CMK (cell line): ENCODE data around the gene C11orf24.
"Not testable (repeated sequence)": the region's sequence is repeated elsewhere in the genome, so short reads cannot be mapped to it uniquely, and the experiment has no call there.

Experiments
- DNase-seq: peaks from one replicate; pipeline ENCODE4 v3.0.0-alpha.2; 2010; ENCODE audit warnings: low read depth

The C11orf24 gene

GRCh38 chr11:68298659-68299516 is 27.1 kb upstream of the C11orf24 start:
- DNase-seq = no peak

- no peak for DNase-seq
These were observed 26.3 kb upstream of the C11orf24 start for GRCh38 chr11:68297812-68298658.

DNA sequence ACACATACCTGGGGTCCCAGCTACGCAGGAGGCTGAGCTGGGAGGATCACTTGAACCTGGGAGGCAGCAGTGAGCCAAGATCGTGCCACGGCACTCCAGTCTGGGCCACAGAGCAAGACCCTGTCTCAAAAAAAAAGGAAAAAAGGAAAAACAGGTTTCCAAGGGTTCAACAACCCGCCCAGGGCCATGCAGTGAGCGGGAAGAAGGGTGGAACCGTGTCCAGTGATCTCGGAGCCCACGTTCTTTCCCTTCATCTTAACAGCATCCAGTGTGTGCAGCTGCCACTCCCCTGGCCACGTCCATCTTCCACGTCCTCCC is 25.7 kb upstream of the C11orf24 start:
- DNase-seq = no peak

GRCh38 chr11:68297052-68297378 is 25.2 kb upstream of the C11orf24 start:
- no peak for DNase-seq

DNA sequence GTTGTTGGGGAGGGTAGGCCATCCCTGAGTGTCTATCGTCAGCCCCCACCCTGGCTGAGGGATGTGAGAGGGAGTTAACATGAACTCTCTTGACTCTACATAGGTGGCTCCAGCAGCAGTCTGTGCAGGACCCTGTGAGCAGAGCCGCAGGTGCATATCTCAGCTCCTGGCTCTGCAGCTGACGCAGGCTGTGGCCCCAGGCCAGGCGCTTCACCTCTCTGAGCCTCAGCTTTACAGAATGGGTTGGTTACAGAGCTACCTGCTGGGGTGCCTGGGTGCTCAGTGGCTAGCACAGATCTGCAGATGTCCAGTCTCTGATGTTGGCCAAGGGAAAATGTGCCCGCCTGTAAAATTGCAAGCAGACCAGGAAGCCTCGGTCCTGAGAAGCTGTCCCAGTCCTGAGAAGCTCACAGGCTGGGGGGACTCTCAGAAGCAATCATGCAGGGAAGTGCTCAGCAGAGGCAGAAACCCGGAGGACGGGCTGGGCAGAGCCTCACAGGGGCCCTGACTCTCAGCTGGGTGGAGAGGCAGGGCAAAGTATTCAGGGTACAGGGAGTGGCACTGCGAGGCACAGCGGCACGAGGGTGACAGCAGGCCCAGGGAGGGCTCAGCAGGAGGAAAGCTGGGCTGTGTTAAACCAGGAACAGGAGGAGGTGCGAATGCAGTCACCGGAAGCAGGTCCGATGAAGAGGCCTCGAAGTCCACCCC is 24.7 kb upstream of the C11orf24 start:
- DNase-seq = no peak

- DNase-seq = no peak
These were observed 24.2 kb upstream of the C11orf24 start for GRCh38 chr11:68295940-68296339.

- DNase-seq = no peak
These were observed 23.5 kb upstream of the C11orf24 start for GRCh38 chr11:68295271-68295670.

GRCh38 chr11:68293708-68294107 is 21.9 kb upstream of the C11orf24 start:
- no peak for DNase-seq

DNA sequence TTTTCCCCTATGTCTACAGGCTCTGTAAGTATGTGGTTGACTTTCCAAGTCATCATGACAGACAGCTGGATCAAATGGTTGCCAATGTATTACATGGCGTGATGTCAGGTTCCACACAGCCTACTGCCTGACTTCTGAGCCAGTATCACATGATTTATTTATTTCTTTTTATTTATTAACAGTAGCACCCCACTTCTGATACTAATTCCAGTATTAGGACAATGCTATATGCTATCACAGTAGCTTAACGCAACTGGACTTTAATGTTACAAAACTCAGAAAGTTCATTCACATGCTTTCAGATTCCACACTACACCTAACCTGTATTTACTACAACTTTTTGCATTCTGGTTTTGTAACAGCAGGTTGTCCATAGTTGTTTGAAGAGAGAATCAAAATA is 17.7 kb upstream of the C11orf24 start:
- DNase-seq = no peak

DNA sequence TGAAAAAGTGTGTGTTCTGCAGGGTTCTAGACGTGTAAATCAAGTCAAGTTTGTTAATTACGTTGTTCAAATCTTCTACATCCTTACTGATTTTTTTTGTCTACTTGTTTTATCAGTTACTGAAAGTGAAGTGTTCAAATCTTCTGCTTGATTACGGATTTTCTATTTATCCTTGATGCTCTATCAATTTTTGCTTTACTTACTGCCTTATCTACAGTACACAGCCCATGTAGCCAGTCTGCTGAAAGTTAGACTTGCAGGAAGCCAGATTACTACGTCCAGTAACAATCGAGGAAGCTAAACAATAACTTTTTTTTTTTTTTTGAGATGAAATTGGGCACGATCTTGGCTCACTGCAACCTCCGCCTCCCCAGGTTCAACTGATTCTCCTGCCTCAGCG is 15.6 kb upstream of the C11orf24 start:
- DNase-seq = no peak

DNA sequence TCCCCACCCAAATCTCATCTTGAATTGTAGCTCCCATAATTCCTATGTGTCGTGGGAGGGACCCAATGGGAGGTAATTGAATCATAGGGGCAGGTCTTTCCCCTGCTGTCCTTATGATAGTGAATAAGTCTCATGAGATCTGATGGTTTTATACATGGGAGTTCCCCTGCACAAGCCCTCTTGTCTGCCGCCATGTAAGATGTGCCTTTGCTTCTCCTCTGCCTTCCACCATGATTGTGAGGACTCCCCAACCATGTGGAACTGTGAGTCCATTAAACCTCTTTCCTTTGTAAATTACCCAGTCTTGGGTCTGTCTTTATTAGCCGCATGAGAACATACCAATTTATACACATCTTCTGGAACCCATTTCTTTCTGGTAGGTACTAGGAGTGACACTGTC is 12.8 kb upstream of the C11orf24 start:
- DNase-seq = not testable (repeated sequence)

DNA sequence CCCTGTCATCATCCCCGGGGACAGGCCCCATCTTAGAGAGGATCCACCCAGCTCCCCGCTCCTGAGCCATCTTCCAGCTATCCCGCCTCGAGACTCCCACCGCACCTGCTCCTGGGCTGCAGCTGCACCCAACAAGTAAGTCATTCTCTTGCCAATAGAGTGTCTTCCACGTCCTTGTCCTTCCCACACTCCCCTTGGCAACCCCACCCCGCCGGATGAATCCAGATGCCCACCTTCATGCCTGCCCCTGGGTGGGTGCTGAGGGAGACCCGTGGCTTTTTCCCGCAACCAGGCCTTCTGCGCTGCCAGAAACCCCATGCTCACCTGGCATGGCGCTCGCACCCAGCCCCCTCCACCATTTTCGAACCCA is 11.1 kb upstream of the C11orf24 start:
- DNase-seq = no peak

DNA sequence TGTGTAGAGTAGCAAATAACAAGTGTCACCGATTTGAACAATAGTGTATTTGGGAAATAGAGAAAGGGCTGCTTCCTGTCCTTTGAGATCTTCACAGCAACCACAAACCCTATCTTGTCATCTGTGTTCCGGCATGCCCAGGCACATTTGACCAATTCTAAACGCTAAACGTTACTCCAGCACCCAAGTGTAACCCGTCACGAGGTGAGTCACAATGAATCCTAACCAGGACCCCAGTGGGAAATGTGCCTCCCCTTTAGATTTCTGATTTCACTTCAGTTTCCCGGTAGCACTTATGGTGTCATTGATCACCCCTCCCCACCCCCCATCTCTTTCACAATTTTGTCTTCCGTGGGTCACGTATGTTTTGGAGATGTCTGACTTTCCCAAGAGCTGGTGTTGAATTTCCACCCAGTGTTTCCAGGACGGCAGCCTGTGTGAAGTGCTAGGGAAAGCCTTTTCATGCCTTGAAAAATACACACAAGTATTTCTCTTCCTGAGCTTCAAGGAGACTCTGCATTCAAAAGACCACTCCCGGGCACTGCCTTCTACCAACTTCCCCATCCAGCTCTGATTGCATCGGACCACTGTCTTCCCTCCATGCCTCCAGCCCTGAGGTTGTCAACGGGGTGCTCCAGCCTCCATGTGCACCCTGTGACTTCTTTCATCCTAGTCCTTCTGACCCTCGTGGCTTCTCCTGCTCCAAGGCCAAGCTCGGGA is 10.5 kb upstream of the C11orf24 start:
- peak; percentile 79 for DNase-seq

GRCh38 chr11:68279676-68280075 is 7.9 kb upstream of the C11orf24 start:
- no peak for DNase-seq

DNA sequence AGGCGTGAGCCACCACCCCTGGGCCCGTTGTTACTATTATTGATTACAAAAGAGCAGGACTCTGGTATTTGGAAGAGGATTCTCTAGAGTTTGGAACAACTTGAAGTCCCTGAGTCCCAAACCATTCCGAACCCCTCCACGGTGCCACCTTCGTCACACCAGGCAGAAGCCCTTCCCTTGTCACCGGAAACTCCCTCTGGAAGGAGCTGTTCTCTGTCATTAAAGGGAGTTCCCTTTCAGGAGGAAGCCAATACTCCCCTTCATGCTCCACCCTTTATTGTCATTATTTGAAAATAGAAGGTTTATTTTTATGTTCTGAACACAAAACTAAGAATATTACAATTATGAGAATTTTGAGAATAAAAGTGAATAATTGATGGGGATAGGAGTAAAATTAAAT is 5.1 kb upstream of the C11orf24 start:
- DNase-seq = no peak

DNA sequence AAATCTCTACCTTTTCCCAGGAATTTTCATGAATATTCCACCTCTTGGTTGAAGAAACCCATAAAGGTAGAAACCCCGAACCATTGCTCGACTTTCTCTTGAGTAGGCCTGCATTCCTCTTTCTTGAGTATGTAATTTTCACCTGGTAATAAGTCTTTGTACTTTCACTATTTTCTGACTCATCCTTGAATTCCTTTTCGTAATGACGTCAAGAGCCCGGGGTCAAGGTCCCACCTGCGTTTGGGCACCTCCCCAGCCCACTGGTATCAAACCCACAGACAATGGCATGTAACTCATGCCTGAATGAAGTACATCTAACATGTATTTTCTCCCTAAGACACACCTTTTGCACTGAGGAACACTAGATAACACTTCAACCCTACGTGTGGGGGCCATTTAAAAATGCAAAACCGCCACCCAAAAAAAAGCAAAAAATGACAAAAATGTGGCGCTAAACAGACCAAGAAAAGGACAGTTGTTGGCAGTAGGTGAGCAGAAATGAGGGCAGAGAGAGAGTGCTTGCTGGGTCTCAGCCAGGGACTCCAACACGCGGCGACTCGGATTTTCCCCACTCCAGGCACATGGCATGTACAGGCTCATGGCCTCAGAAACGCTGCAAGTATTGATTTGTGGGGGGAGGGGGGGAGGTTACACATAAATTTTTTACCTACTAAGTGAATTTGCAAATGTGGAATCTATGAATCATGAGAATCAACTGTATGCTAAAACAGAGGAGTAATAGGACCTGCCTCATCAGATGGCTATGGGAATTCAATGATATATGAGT is 4.1 kb upstream of the C11orf24 start:
- DNase-seq = no peak

- no peak for DNase-seq
These were observed 2.5 kb upstream of the C11orf24 start for GRCh38 chr11:68274306-68274705.

DNA sequence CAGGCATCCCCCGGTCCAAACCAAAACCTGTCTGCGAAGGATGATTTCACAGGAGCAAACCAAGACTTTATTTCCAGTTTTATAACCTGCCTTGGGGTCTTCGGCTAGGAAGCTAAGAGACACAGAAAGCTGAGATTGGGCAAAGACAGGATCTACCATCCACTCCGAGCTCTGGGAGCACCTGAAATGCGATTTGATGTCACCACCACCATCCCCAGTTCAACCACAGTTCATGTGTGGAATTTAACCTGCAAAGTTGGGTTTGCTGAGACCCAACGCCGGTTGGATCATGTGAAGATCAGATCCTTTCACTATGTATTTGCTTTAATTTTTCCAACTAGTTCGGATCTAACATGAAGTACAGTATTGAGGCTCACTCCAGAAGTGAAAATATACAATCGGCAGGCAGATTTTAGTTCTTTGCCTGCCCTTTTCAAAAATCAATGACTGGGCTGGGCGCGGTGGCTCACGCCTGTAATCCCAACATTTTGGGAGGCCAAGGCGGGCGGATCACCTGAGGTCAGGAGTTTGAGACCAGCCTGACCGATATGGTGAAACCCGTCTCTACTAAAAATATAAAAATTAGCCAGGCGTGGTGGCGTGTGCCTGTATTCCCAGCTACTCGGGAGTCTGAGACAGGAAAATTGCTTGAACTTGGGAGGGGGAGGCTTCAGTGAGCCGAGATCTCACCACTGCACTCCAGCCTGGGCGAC is 1.4 kb upstream of the C11orf24 start:
- no peak for DNase-seq

GRCh38 chr11:68271023-68271780 is 571 bp downstream of the C11orf24 start:
- DNase-seq = peak; percentile 61
